Mucosa of descending colon (tissue), 3 donors: ENCODE results near the gene SSR4. TPM values are rescaled to one million over a fixed set of nuclear protein-coding genes. Genes with fewer than 3 reads are reported as not detected.
A peak's percentile ranks its signal among the peaks of the same experiment; 100 is the strongest.

Experiments used
- ATAC-seq: fragments of 200-7000 bp; cut with Tn5 transposase; one replicate; pipeline ENCODE4 v1.9.1; 2020; ENCODE audit warnings: mild to moderate bottlenecking, moderate library complexity
- DNase-seq, 3 donors: peaks; one replicate each; pipeline ENCODE4 v3.0.0-alpha.2; 2020
- H3K36me3 ChIP-seq: fragments of 200-600 bp; one replicate; pipeline ENCODE4 v1.8.0; 2021; ENCODE audit warnings: low read depth, mild to moderate bottlenecking
- H3K4me1 ChIP-seq: fragments of 200-600 bp; one replicate; pipeline ENCODE4 v1.8.0; 2021; ENCODE audit warnings: low read depth, mild to moderate bottlenecking
- H3K4me3 ChIP-seq: fragments of 200-600 bp; one replicate; pipeline ENCODE4 v1.8.0; 2021; ENCODE audit warnings: mild to moderate bottlenecking
- H3K9me3 ChIP-seq: fragments of 200-600 bp; one replicate; pipeline ENCODE4 v1.8.0; 2021; ENCODE audit warnings: mild to moderate bottlenecking
- intact Hi-C, 2 donors: fragments of 100-400 bp; cut with DNase I in 1 of 2; cut with micrococcal nuclease in 1 of 2; formaldehyde crosslinking; loops; one replicate each; pipeline versions ENCODE4 v1.11.0 to v1.11.1; 2022; cut with DNase I, micrococcal nuclease
- total RNA-seq, 3 donors: library from RNA; stranded (reverse); fragmentation: NEBNext Ultra II Directional in 2 of 3; extraction: Animal tissue kit (Norgen Biotek cat#: 25700) in 2 of 3; gene quantifications; one replicate each; pipeline versions ENCODE4 v1.2.1 to v1.2.4, GENCODE V29; 2021 to 2023
- TF ChIP-seq, protein P1 (sequence below): fragments of 200-600 bp; IDR thresholded peaks from one replicate; pipeline ENCODE4 v1.8.0; 2022; ENCODE audit warnings: antibody characterized with exemption, mild to moderate bottlenecking
- donor health status: DM: no; HTN: no; CAD: no; lungs with moderate emphysema.
- donor health status: DM: no; HTN: no; CAD: no.
- donor health status: DM: no; HTN: yes; CAD: no.

SSR4 gene
- total RNA-seq, 3 donors from 2014 or later = 129 to 297 (median 174) TPM

DNA sequence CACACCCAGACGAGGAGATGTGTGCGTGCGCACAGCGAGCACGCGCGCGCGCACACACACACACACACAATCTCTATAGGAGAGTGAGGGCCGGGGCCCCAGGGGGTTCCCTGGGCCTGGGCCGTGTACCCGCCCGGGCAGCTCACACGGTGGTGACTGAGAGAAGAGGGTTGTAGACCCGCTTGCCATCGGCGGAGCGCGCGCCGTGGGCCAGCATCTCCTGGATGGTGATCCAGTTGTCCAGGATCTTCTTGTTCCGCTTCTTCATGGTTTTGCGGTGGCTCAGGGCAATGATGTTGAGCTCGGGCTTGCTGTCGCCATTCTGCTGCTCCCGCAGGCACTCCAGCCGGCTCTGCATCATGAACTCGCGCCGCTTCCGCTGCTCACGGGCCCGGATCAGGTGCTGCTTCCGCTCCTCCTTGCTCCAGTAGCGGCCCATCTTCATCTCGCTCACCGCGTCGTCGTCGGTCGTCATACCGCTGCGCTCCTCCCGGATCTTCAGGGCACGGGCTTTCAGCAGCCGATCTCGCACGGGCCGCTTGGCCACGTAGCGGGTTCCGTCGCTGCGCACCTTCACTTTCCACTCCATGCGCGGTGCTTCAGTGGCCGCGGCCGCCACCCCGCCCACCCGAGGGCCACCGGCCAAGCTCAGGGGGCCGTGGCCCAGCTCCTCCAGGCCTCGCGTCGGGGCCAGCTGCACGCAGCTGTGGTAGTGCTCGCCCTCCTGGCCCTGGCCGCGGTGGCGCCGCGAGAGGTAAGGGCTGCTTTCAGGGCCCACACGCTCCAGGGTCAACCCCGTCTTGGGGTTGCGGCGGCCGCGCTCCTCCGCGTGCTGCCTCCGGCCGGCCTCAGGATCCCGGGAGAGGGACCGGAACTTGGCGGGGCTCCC lies 9.0 kb downstream of the SSR4 start:
- DNase-seq (peak in 1 of 3 donors; percentile 1), ATAC-seq (no peak)
- intact Hi-C loops = no loop called here
- Histone ChIP-seq H3K4me3 (no peak overlapping the region), H3K4me1 (no peaks in the 10 kb centered on the region), H3K36me3 (no peaks in the 10 kb centered on the region), H3K9me3 (no peaks in the 10 kb centered on the region)
- TF ChIP-seq, protein P1, sequence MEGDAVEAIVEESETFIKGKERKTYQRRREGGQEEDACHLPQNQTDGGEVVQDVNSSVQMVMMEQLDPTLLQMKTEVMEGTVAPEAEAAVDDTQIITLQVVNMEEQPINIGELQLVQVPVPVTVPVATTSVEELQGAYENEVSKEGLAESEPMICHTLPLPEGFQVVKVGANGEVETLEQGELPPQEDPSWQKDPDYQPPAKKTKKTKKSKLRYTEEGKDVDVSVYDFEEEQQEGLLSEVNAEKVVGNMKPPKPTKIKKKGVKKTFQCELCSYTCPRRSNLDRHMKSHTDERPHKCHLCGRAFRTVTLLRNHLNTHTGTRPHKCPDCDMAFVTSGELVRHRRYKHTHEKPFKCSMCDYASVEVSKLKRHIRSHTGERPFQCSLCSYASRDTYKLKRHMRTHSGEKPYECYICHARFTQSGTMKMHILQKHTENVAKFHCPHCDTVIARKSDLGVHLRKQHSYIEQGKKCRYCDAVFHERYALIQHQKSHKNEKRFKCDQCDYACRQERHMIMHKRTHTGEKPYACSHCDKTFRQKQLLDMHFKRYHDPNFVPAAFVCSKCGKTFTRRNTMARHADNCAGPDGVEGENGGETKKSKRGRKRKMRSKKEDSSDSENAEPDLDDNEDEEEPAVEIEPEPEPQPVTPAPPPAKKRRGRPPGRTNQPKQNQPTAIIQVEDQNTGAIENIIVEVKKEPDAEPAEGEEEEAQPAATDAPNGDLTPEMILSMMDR = no peak

DNA sequence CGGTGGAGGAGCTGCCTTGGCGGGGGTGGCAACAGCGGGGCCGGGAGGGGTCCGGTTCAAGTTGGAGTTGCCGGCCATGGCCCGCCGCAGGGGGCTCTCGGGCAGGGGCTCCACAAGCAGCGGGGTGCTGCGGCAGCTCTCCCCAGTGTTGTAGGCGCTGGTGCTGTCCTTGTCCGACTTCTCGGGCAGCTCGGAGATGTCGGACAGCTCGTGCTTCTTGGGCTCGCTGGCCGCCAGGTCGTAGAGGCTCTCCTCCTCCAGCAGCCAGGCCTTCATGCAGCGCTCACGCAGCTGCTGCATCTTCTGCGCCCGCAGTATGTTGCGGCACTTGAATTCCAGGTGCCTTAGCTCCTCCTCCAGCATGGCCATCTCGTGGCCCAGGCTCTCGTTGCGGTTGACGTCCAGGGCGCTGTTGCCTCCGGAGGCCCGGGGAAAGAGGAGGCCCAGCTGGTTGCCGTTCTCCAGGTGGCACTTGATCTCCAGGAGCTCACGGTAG lies 9.7 kb downstream of the SSR4 start:
- Histone ChIP-seq H3K36me3 (no peaks in the 10 kb centered on the region), H3K9me3 (no peaks in the 10 kb centered on the region), H3K4me1 (no peaks in the 10 kb centered on the region), H3K4me3 (no peak overlapping the region)
- peak in 1 of 3 donors; percentile 9 for DNase-seq
- ATAC-seq = no peak
- intact Hi-C loops = no loop called here
- TF ChIP-seq, protein P1 = no peak

DNA sequence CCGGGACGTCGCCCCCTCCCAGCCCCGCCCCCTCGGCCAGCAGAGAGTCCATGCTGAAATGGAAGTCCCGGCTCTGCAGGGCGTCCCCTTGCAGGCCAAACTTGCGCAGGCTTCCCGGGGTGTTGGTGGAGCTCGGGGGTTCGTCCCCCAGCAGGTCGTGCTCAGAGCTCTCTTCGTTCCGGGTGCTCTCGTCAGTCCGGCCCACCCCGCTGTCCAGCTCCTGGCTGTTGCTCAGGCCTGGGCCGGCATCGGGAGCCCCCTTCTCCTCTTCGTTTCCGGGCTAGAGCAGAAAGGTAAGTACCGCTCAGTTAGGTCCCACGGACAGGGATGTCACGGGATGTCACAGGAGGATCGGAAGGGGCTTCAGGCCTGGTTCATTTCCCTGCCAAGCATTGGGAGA lies 10.2 kb downstream of the SSR4 start:
- Histone ChIP-seq H3K9me3 (no peaks in the 10 kb centered on the region), H3K4me1 (no peaks in the 10 kb centered on the region), H3K4me3 (no peak overlapping the region), H3K36me3 (no peaks in the 10 kb centered on the region)
- DNase-seq (peak in 1 of 3 donors; percentile 8), ATAC-seq (no peak)
- intact Hi-C loops = no loop called here
- TF ChIP-seq, protein P1 = no peak

DNA sequence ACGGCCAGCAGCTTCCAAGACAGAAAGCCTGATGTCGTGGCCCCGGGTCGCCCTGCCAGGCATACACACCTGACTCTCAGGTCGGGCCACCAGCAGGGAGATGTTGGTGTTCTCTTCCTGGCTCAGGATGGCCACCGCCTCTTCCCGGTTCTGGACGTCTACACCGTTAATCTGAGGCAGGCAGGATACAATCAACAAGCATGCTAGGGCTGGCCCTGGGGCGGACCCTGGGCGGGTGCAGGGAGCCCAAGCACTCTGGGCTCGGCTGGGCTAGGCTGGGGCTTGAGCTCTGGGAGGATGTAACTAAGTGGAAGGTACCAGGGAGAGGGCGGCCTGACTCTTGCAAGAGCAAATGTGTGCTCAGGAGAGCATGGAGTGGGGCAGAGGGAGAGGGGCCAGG lies 11.0 kb downstream of the SSR4 start:
- DNase-seq = peak in 1 of 3 donors; percentile 9
- intact Hi-C loops = no loop called here
- Histone ChIP-seq H3K4me1 (no peaks in the 10 kb centered on the region), H3K9me3 (no peaks in the 10 kb centered on the region), H3K36me3 (no peaks in the 10 kb centered on the region), H3K4me3 (no peak overlapping the region)
- TF ChIP-seq, protein P1 = no peak
- ATAC-seq = no peak

DNA sequence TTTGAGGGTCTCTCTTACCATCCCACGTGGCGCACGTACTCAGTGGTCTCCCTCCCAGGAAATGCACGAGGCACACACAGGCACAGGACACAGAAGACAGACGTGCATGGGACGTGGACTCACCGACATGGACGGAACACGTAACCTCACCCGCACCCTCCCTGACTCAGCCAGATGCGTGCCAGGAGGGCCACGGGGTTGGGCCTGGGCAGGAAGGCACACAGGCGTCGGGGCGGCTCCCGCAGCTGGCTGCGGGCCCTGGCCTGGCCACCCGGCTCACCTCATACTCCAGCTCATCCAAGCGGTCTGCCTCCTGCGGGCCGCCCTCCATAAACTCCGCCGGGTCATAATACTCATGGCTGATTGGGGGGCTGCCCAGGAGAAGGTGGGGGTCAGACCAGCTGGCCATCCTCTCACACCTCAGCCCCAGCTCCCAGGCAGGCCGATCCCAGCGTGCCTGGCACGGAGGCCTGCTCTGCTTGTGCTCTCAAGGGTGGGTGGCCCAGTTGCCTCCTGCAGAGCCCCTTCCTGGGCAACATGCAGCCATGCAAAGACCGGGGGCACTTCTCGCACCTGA lies 12.6 kb downstream of the SSR4 start:
- H3K4me3 ChIP-seq = no peak overlapping the region
- ATAC-seq = no peak

More for the DNA sequence above, 12.6 kb downstream of the SSR4 start:
- no peaks in the 10 kb centered on the region for H3K9me3 ChIP-seq
- H3K36me3 ChIP-seq = no peaks in the 10 kb centered on the region
- TF ChIP-seq, protein P1 = no peak
- peak in 1 of 3 donors; percentile 5 for DNase-seq
- intact Hi-C loops = no loop called here
- H3K4me1 ChIP-seq = no peaks in the 10 kb centered on the region
